ENCODE measurements around the gene NUDCD2. TPM values are rescaled to one million over a fixed set of nuclear protein-coding genes. Genes with fewer than 3 reads are reported as not detected.

Gene NUDCD2
- total and polyA plus RNA-seq, 3 donors from 2014 or later = 11.4 to 25.7 (median 12.9) TPM

DNA sequence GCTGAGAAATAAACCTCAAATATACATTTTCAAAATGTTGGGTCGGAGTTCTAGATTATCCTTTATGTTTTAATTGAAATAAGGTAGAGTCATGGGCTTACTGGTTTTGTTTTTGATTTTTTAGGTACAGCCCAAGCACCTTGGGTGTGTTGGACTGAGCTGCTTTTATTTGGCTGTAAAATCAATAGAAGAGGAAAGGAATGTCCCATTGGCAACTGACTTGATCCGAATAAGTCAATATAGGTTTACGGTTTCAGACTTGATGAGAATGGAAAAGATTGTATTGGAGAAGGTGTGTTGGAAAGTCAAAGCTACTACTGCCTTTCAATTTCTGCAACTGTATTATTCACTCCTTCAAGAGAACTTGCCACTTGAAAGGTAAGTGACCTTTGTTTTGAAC, 18.9 kb downstream of the NUDCD2 start:
- TF ChIP-seq POLR2A (IDR thresholded peaks at IDR 0.05) = no peak
- TF ChIP-seq, protein P1, sequence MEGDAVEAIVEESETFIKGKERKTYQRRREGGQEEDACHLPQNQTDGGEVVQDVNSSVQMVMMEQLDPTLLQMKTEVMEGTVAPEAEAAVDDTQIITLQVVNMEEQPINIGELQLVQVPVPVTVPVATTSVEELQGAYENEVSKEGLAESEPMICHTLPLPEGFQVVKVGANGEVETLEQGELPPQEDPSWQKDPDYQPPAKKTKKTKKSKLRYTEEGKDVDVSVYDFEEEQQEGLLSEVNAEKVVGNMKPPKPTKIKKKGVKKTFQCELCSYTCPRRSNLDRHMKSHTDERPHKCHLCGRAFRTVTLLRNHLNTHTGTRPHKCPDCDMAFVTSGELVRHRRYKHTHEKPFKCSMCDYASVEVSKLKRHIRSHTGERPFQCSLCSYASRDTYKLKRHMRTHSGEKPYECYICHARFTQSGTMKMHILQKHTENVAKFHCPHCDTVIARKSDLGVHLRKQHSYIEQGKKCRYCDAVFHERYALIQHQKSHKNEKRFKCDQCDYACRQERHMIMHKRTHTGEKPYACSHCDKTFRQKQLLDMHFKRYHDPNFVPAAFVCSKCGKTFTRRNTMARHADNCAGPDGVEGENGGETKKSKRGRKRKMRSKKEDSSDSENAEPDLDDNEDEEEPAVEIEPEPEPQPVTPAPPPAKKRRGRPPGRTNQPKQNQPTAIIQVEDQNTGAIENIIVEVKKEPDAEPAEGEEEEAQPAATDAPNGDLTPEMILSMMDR (IDR thresholded peaks at IDR 0.05) = no peak
- intact Hi-C loops (cut with DNase I; ENCODE audit: low total_unique reads) = no loop called here
- DNase-seq = no peak
- Histone ChIP-seq H3K27me3 (no peaks in the 10 kb centered on the region), H3K4me3 (no peak overlapping the region), H3K36me3 (ENCODE audit: low read depth, missing control alignments) (no peaks in the 10 kb centered on the region), H3K27ac (no peak overlapping the region), H3K9me3 (no peaks in the 10 kb centered on the region), H3K4me1 (peaks cover 16% of the 10 kb centered on the region)
- 92 to 97% methylated on average over 3 of the region's 3 CpGs for WGBS, 2 donors

DNA sequence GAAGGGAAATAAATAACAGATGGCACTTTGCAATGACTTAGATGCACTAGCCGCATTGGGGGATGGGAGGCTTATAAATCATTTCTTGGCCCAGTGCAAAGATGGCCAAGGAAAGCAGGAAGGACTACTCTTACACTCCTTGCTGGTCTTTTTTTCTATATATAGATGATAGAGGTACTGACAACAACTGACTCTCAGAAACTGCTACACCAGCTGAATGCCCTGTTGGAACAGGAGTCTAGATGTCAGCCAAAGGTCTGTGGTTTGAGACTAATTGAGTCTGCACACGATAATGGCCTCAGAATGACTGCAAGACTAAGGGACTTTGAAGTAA, 20.8 kb downstream of the NUDCD2 start:
- no peaks in the 10 kb centered on the region for H3K36me3 ChIP-seq (ENCODE audit: low read depth, missing control alignments)
- intact Hi-C loops (cut with DNase I; ENCODE audit: low total_unique reads) = no loop called here
- WGBS, 2 donors = 38 to 40% methylated on average over 2 of the region's 2 CpGs
- no peak for DNase-seq
- no peaks in the 10 kb centered on the region for H3K9me3 ChIP-seq
- H3K27me3 ChIP-seq = no peaks in the 10 kb centered on the region
- H3K4me3 ChIP-seq = peak overlapping the region in 1 of 2 donors; percentile 95
- no peak overlapping the region for H3K27ac ChIP-seq
- TF ChIP-seq, protein P1 (IDR thresholded peaks at IDR 0.05) = no peak
- no peak for TF ChIP-seq POLR2A (IDR thresholded peaks at IDR 0.05)
- peaks cover 24% of the 10 kb centered on the region for H3K4me1 ChIP-seq

DNA sequence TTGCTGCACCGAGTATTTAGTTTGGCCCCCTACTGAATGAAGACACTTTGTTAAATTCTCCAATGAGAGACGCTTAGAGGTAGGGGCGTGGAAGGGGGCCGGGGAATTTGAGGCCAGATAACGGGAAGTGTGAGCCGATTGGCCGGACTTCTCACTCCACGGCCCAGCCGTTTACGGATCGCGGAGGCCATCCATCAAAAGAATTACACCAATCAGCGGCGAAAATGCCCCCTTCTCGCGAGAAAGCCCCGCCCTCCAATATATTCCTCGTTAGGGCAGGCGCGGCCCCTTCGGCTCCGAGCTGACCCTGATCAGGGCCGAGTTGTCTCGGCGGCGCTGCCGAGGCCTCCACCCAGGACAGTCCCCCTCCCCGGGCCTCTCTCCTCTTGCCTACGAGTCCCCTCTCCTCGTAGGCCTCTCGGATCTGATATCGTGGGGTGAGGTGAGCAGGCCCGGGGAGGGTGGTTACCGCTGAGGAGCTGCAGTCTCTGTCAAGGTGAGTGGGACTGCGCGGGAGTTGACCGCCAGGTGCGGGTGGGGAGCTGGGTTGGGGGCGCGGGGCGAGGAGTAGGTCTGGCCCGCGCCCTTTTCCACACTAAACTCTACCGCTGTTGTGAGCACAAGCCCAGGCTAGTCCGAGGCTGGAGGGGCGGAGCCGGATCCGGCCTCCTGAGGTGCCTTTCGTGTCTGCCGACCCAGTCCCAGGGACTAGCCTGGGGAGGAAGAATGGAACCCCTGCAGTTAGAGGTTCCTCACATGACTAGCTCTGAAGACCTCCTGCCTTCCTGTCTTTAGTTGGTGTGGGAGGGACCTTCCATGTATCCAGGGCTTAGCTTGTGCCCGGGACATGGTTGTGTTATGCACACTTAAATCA, 22.4 kb downstream of the NUDCD2 start, which contains the start of gene CCNG1:
Gene CCNG1 (plus strand): TSS at position 287 of the 874 bp plus-strand sequence. CDS start 1,662 bp downstream, outside the sequence.
- TF ChIP-seq, protein P1 (IDR thresholded peaks at IDR 0.05) = peak in 2 of 3 experiments; percentile 11 to 21
- peak; percentile 5 for TF ChIP-seq POLR2A (IDR thresholded peaks at IDR 0.05)
- H3K4me3 ChIP-seq = peak within 1 kb of the TSS; percentile 82 to 95
- 0 to 1% methylated on average over 35 to 51 of the region's 51 CpGs for WGBS, 2 donors
- peaks cover 25% of the 10 kb centered on the region for H3K4me1 ChIP-seq
- intact Hi-C loops (cut with DNase I; ENCODE audit: low total_unique reads) = no loop called here
- H3K27ac ChIP-seq = peak within 1 kb of the TSS; percentile 88 to 92
- peak; percentile 99 for DNase-seq
- no peaks in the 10 kb centered on the region for H3K9me3 ChIP-seq
- no peaks in the 10 kb centered on the region for H3K27me3 ChIP-seq
- H3K36me3 ChIP-seq (ENCODE audit: low read depth, missing control alignments) = no peaks in the 10 kb centered on the region

DNA sequence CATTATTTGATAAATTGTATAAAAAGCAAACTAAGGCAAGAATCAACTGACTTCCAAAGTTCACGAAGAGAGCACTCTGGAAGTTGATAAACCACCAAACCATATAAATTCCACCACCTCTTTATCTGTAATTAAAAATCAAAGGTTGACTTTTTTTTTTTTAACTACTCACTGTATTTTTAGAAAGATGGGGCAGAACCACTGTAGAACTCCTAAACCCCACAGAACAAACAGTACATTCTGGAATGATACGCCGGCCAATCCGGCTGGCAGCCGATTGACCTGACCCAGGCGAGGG, 22.9 kb downstream of the NUDCD2 start:
- 1% methylated on average over 6 of the region's 6 CpGs for WGBS, 2 donors
- Histone ChIP-seq H3K36me3 (ENCODE audit: low read depth, missing control alignments) (no peaks in the 10 kb centered on the region), H3K4me1 (peaks cover 25% of the 10 kb centered on the region), H3K4me3 (peak overlapping the region; percentile 82 to 95), H3K27me3 (no peaks in the 10 kb centered on the region), H3K27ac (peak overlapping the region; percentile 88 to 92), H3K9me3 (no peaks in the 10 kb centered on the region)
- no peak for DNase-seq
- TF ChIP-seq, protein P1 (IDR thresholded peaks at IDR 0.05) = no peak
- TF ChIP-seq POLR2A (IDR thresholded peaks at IDR 0.05) = no peak
- intact Hi-C loops (cut with DNase I; ENCODE audit: low total_unique reads) = no loop called here

DNA sequence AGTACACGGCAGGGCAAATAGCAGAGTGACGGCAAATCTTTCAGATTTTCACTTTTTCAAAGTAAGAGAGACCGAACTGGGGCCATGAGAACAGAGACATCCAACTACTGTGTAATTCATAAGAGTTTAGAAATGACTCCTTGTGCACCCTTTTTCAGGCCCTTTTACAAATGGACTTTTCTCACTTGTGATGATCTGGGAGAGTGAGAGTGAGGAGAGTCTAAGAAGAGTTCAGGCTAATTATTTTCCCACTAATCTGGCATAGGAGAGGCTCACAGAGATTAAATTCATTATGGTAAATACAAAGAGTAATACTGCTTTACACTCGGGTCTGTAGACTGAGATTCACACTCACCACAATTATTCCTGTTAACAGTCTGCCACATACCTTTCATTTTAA, 23.4 kb downstream of the NUDCD2 start:
- no peak for DNase-seq
- intact Hi-C loops (cut with DNase I; ENCODE audit: low total_unique reads) = no loop called here
- H3K27me3 ChIP-seq = no peaks in the 10 kb centered on the region
- H3K4me1 ChIP-seq = peaks cover 25% of the 10 kb centered on the region
- H3K36me3 ChIP-seq (ENCODE audit: low read depth, missing control alignments) = no peaks in the 10 kb centered on the region
- 41 to 53% methylated on average over 4 of the region's 4 CpGs for WGBS, 2 donors
- TF ChIP-seq, protein P1 (IDR thresholded peaks at IDR 0.05) = no peak
- no peak for TF ChIP-seq POLR2A (IDR thresholded peaks at IDR 0.05)
- peak overlapping the region in 1 of 2 donors; percentile 95 for H3K4me3 ChIP-seq
- no peaks in the 10 kb centered on the region for H3K9me3 ChIP-seq
- peak overlapping the region; percentile 88 to 92 for H3K27ac ChIP-seq
